Common myeloid progenitor, CD34-positive (primary cell): ENCODE measurements around the gene DUSP22.

ENCODE experiments used
- CTCF ChIA-PET: fragments of 350-600 bp; sonication (Branson Sonifier 250); formaldehyde crosslinking; loops from one replicate; lab custom pipeline; 2021; ENCODE audit warnings: antibody characterized with exemption; lab: Charles Lee
- POLR2A ChIA-PET: fragments of 350-600 bp; sonication (Branson Sonifier 250); formaldehyde crosslinking; loops from one replicate; lab custom pipeline; 2021; ENCODE audit warnings: antibody characterized with exemption; lab: Charles Lee
- DNase-seq, 3 donors: peaks; one replicate each; pipeline versions ENCODE4 v3.0.0 to v3.0.0-alpha.2; 2013
- H3K27ac ChIP-seq, 2 experiments: 1 replicate in 1 of 2; 2 replicates in 1 of 2; pipeline ENCODE4 v1.7.0; 2013; ENCODE audit warnings: inconsistent platforms in 2 of 2, low read length in 2 of 2, mild to moderate bottlenecking in 2 of 2, low read depth in 1 of 2, moderate library complexity in 1 of 2; ENCODE audit not compliant: severe bottlenecking in 2 of 2, insufficient read depth in 1 of 2, poor library complexity in 1 of 2
- H3K27me3 ChIP-seq, 5 experiments: replicated peaks in 2 of 5; 1 replicate in 3 of 5; 2 replicates in 2 of 5; pipeline versions ENCODE4 v1.6.1 to v1.7.0; 2013; ENCODE audit warnings: low read length in 4 of 5, mild to moderate bottlenecking in 2 of 5, moderate library complexity in 2 of 5, inconsistent platforms in 1 of 5; ENCODE audit not compliant: insufficient read depth in 5 of 5, control insufficient read depth in 4 of 5
- H3K36me3 ChIP-seq, 4 experiments: 1 replicate in 2 of 4; 2 replicates in 2 of 4; pipeline versions ENCODE4 v1.6.1 to v1.7.0; 2013; ENCODE audit warnings: low read length in 3 of 4, control low read depth in 1 of 4, mild to moderate bottlenecking in 1 of 4; ENCODE audit not compliant: control insufficient read depth in 4 of 4, insufficient read depth in 4 of 4
- H3K4me1 ChIP-seq, 4 experiments: 1 replicate in 3 of 4; 2 replicates in 1 of 4; pipeline versions ENCODE4 v1.6.1 to v1.7.1; 2013; ENCODE audit warnings: low read length in 3 of 4, mild to moderate bottlenecking in 3 of 4, control low read depth in 1 of 4, inconsistent platforms in 1 of 4, moderate library complexity in 1 of 4; ENCODE audit not compliant: control insufficient read depth in 4 of 4, insufficient read depth in 4 of 4; ENCODE audit errors: control extremely low read depth in 1 of 4
- H3K4me3 ChIP-seq, 7 experiments: 1 replicate in 4 of 7; 2 replicates in 3 of 7; pipeline versions ENCODE4 v1.5.1 to v1.7.0; 2013; ENCODE audit warnings: mild to moderate bottlenecking in 7 of 7, low read length in 6 of 7, moderate library complexity in 6 of 7, inconsistent platforms in 2 of 7, low read depth in 2 of 7, control low read depth in 1 of 7; ENCODE audit not compliant: insufficient read depth in 4 of 7, control insufficient read depth in 1 of 7; ENCODE audit errors: extremely low read depth in 1 of 7
- H3K9me3 ChIP-seq, 5 experiments: 1 replicate in 4 of 5; 2 replicates in 1 of 5; pipeline versions ENCODE4 v1.6.1 to v1.7.1; 2013; ENCODE audit warnings: low read length in 4 of 5, mild to moderate bottlenecking in 2 of 5, inconsistent platforms in 1 of 5, low read depth in 1 of 5, moderate library complexity in 1 of 5; ENCODE audit not compliant: control insufficient read depth in 4 of 5, insufficient read depth in 2 of 5; ENCODE audit errors: control extremely low read depth in 1 of 5
- WGBS: methylation state at CpG from one replicate; pipeline ENCODE4 v1.1.5; 2013; ENCODE audit not compliant: insufficient coverage; 5-methylcytosine and 5-hydroxymethylcytosine counted together

DUSP22 gene

GRCh38 chr6:353642-354614 is 61.6 kb downstream of the DUSP22 start:
- Histone ChIP-seq H3K27ac (no peak overlapping the region), H3K4me1 (peaks cover 0 to 7% (median 0%) of the 10 kb centered on the region in 4 experiments), H3K27me3 (no peaks in the 10 kb centered on the region), H3K4me3 (no peak overlapping the region), H3K36me3 (peaks cover 0 to 8% (median 5%) of the 10 kb centered on the region in 4 experiments), H3K9me3 (peaks cover 0 to 2% (median 0%) of the 10 kb centered on the region in 5 experiments)
- ChIA-PET CTCF (no interaction called here), POLR2A (no interaction called here)
- WGBS = 90% methylated on average over 18 of the region's 18 CpGs
- no peak for DNase-seq

DNA sequence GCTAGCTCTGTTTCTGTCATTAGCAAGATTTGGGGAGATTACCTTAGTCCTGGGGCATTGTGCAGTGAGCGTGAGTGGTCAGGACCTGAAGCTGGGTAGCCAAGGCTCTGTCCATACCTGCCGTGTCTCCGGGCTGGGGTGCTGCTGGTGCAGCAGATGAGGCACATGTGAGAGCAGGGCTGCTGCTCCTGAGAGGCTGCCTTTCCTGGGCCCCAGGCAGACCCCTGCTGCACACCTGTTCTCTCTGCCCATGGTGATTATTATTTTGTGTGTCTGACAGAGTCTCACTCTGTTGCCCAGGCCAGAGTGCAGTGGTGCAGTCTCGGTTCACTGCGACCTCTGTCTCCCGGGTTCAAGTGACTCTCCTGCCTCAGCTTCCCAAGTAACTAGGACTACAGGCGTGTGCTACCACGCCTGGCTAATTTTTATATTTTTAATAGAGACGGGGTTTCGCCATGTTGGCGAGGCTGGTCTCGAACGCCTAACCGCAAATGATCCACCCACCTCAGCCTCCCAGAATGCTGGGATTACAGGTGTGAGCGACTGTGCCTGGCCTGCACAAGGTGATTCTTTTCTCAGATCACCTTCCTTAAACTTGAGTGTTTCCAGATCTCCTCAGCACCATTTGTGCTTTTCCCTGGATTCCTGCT is 62.5 kb downstream of the DUSP22 start:
- ChIA-PET CTCF (interaction anchor here (0.9 kb wide), 1 partner anchor 20 kb away, joined by 4 read pairs; no protein-coding TSS in a partner anchor), POLR2A (no interaction called here)
- DNase-seq = no peak
- no peaks in the 10 kb centered on the region for H3K9me3 ChIP-seq
- H3K4me3 ChIP-seq = no peak overlapping the region
- H3K36me3 ChIP-seq = no peaks in the 10 kb centered on the region
- no peak overlapping the region for H3K27ac ChIP-seq
- no peaks in the 10 kb centered on the region for H3K27me3 ChIP-seq
- WGBS = 95% methylated on average over 15 of the region's 15 CpGs
- peaks cover 0 to 7% (median 0%) of the 10 kb centered on the region in 4 experiments for H3K4me1 ChIP-seq

- H3K36me3 ChIP-seq = no peaks in the 10 kb centered on the region
- DNase-seq = no peak
- H3K4me3 ChIP-seq = no peak overlapping the region
- no peak overlapping the region for H3K27ac ChIP-seq
- POLR2A ChIA-PET = no interaction called here
- H3K27me3 ChIP-seq = no peaks in the 10 kb centered on the region
- WGBS = 78% methylated on average over 9 of the region's 9 CpGs
- H3K4me1 ChIP-seq = peaks cover 0 to 7% (median 0%) of the 10 kb centered on the region in 4 experiments
- H3K9me3 ChIP-seq = no peaks in the 10 kb centered on the region
- CTCF ChIA-PET = interaction anchor here (0.9 kb wide), 1 partner anchor 20 kb away, joined by 4 read pairs; no protein-coding TSS in a partner anchor
These were observed 63.3 kb downstream of the DUSP22 start for GRCh38 chr6:355373-356208.

GRCh38 chr6:356828-357251 is 64.6 kb downstream of the DUSP22 start:
- Histone ChIP-seq H3K4me3 (no peak overlapping the region), H3K4me1 (peaks cover 0 to 10% (median 0%) of the 10 kb centered on the region in 4 experiments), H3K9me3 (peaks cover 0 to 2% (median 0%) of the 10 kb centered on the region in 5 experiments), H3K27me3 (no peaks in the 10 kb centered on the region), H3K36me3 (no peaks in the 10 kb centered on the region), H3K27ac (no peak overlapping the region)
- ChIA-PET CTCF (no interaction called here), POLR2A (no interaction called here)
- no peak for DNase-seq
- 90% methylated on average over 11 of the region's 11 CpGs for WGBS

- H3K27me3 ChIP-seq = no peaks in the 10 kb centered on the region
- H3K9me3 ChIP-seq = peaks cover 0 to 3% (median 0%) of the 10 kb centered on the region in 5 experiments
- H3K4me1 ChIP-seq = peaks cover 0 to 10% (median 0%) of the 10 kb centered on the region in 4 experiments
- no peak overlapping the region for H3K27ac ChIP-seq
- DNase-seq = no peak
- no peaks in the 10 kb centered on the region for H3K36me3 ChIP-seq
- POLR2A ChIA-PET = no interaction called here
- WGBS = 92% methylated on average over 11 of the region's 12 CpGs
- CTCF ChIA-PET = no interaction called here
- no peak overlapping the region for H3K4me3 ChIP-seq
These were observed 65.0 kb downstream of the DUSP22 start for GRCh38 chr6:357261-357790.

DNA sequence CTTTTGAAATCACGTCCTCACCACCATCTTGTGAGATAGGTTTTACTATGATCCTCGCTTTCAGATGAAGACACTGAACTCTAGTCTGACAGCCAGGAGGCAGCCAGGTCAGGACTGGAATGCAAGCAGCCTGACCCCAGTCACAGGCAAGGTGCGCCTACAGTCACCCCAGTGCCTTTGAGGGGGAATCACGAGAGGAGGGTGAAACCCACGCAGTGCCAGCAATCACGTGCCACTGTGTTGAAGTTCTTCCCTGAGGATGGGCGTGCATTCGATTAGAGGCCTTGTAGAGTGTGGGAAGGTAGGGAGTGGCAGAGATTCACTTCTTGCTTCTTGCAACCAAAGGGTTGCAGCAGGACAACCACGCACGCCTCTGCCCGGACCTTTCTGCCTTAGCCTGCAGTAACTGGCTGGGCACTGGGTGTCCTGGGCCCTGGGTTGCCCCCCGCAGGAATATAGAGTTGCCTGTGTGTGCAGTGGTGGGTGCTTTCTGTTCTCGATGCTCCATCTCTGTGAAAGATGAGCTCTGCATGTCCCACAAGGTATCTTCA is 65.6 kb downstream of the DUSP22 start:
- Histone ChIP-seq H3K27ac (no peak overlapping the region), H3K36me3 (no peaks in the 10 kb centered on the region), H3K9me3 (peaks cover 0 to 5% (median 0%) of the 10 kb centered on the region in 5 experiments), H3K27me3 (no peaks in the 10 kb centered on the region), H3K4me1 (peaks cover 0 to 10% (median 0%) of the 10 kb centered on the region in 4 experiments), H3K4me3 (no peak overlapping the region)
- POLR2A ChIA-PET = no interaction called here
- 85% methylated on average over 13 of the region's 13 CpGs for WGBS
- no peak for DNase-seq
- CTCF ChIA-PET = interaction anchor here (0.6 to 1.1 kb wide), 2 partner anchors 11 to 170 kb away, joined by 3 read pairs; no protein-coding TSS in a partner anchor
